GM19438 (cell line): Measurements from ENCODE around the gene PCCA.
"Not testable (repeated sequence)": the region's sequence is repeated elsewhere in the genome, so short reads cannot be mapped to it uniquely, and the experiment has no call there.

Experiments used
- ATAC-seq: cut with Tn5 transposase; IDR thresholded peaks from one replicate; pipeline ENCODE4 v1.9.1; 2021; ENCODE audit warnings: low read depth; ENCODE audit not compliant: unreplicated experiment

PCCA gene

GRCh38 chr13:100139817-100140216, 50.9 kb downstream of the PCCA start:
- no peak for ATAC-seq

DNA sequence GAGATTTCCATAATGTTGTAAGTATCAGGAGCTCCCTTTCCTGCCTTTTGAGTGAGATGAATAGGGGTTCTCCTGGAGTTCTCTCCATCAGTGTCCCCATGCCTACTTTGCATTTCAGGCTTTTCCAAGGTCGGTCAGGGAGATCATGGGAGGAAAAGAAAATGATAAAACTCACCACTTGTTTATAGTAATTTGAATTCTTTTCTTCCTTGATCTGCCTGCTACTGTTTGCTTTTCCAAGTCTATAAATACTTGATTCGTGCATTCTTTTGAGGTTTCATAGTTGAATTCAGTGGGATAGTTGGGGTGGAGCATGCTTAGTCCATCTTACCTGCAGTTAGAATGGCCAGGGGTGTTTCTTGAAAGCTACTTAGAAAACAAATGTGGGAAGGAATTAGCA, 51.5 kb downstream of the PCCA start:
- no peak for ATAC-seq

- ATAC-seq, result not testable (repeated sequence)
Observed at GRCh38 chr13:100141461-100141961, 52.6 kb downstream of the PCCA start.

- ATAC-seq, result no peak
Observed at GRCh38 chr13:100146534-100146933, 57.6 kb downstream of the PCCA start.

DNA sequence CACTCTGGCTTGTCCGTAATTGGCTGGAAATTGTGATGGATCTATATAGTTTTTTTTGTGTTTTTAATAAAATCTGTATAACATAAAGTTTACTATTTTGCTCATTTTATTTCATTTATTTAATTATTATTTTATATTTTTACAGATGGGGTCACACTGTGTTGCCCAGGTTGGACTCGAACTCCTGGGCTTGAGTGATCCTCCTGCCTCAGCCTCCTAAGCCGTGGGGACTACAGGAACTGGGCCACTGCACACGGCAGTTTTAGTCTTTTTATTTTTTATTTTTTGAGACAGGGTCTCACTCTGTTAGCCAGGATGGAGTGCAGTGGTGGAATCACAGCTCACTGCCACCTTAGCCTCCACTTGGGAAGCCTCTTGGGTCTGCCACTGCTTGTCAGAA, 58.9 kb downstream of the PCCA start:
- no peak for ATAC-seq

DNA sequence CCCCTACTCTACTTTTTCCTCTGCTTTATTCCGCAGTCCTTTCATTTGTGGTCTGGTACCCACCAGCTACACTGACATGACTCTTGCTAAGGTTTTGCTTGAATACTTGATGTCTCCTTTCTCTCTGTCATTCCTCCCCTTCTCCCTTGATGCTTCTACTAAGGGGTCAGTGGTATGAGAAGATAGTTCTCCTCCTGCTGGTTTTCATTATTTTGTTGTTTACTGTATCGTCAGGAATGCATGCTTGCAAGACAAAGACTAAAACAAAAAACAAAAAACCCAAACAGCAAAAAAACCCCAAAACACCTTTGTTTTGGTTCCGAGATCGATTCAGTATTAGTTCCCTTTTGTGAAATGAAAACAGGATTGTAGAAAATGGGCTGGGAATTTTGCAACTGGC, 59.5 kb downstream of the PCCA start:
- no peak for ATAC-seq

DNA sequence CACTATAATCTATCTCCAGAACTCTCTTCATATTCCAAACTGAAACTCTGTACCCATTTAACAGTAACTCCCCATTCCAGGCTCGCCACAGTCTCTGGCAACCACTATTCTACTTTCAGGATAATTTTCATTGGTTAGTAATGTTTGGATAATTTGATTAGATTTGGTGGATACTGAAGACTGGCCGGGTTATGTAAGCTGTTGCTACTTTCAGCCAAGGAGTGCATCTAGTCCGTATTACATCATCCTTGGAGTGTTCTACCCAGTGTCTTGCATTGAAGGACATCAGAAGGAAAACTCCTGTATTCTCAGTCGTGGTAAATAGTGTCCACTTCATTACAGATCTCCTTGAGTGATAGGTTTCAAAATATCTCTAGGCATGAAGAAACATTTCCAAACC, 60.5 kb downstream of the PCCA start:
- ATAC-seq, result no peak

- ATAC-seq, result not testable (repeated sequence)
Observed at GRCh38 chr13:100150711-100151110, 61.8 kb downstream of the PCCA start.

DNA sequence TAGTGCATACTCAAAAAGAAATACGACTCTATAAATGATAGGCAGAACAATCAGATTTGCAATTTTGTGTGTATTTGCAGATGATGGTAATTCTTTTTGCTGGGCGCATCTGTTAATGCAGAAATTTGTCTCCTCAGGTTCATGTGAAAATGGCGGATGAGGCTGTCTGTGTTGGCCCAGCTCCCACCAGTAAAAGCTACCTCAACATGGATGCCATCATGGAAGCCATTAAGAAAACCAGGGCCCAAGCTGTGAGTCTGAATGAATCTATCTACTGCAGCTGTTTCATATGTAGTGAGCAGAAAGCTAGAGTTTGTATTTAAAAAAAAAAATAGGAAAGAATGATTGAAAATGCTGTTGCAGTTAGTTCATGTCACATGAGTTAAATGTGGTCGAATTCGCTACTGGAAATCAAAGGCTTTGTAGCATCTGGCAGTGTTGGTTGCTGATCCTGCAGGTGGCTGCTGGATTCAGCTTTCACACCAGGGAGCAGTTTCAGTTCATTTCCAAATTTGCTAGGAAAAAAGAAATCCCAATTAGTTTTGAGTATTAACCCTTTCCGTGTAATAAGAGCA, 66.0 kb downstream of the PCCA start:
- ATAC-seq, result no peak

DNA sequence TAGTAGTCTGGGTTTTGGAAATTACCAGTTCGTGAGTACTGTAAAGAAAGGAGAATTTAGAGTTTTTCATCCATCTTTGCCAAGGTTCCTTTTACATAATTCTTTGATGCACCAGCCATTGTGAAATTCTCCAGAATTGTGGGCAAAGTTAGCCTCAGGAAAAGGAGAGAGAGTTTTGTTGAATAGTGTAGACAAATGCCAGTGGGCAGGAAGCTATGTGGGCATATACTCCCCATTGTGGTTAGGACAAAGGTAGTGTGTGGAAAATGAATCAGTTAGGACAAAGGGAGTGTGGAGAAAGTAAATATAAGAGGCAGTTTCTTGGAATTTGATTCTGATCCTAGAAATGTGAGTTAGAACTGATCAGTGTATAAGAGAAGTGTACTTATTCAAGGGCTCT, 67.9 kb downstream of the PCCA start:
- no peak for ATAC-seq

GRCh38 chr13:100158569-100158968, 69.7 kb downstream of the PCCA start:
- ATAC-seq, result no peak

DNA sequence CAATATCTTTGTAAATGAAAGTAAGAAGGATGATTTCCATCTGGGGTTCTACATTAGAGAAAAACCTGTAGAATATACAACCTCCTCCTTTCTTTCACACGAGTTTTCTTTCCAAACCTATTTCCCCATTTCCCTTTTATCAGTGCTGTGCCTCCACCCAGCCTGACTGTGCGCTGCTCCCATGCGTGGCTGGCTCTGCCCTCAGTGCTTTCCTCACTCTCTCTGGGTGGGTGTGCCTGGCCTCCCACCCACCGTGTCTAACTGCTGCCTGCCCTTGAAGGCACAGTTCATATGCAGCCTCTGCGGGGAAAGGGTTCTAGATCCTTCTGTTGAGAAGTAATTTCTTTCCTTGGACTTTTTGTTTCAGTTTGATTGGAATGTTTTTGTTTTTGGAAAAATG, 70.7 kb downstream of the PCCA start:
- ATAC-seq, result no peak

- no peak for ATAC-seq
Observed at GRCh38 chr13:100160450-100160849, 71.6 kb downstream of the PCCA start.

- ATAC-seq, result no peak
Observed at GRCh38 chr13:100163375-100163774, 74.5 kb downstream of the PCCA start.

DNA sequence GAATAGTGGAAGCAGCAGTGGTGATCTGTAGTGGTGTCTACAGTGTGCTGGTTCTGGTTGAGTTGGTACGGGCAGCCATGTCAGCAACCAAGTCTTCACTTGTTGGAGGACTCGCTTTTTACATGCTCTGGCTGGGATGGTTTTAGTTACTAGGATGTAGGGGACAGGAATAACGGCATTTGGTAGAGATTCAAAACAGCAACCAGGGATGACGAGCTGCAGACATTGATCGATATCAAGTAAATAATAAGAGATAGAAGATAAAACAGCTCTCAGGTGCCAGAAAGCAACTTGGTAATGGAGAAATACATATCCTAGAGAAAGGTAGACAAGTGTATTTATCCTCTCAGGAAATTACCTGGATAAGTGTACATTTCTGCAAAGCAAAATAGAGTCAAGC, 84.3 kb downstream of the PCCA start:
- no peak for ATAC-seq

GRCh38 chr13:100174455-100174854, 85.6 kb downstream of the PCCA start:
- not testable (repeated sequence) for ATAC-seq

DNA sequence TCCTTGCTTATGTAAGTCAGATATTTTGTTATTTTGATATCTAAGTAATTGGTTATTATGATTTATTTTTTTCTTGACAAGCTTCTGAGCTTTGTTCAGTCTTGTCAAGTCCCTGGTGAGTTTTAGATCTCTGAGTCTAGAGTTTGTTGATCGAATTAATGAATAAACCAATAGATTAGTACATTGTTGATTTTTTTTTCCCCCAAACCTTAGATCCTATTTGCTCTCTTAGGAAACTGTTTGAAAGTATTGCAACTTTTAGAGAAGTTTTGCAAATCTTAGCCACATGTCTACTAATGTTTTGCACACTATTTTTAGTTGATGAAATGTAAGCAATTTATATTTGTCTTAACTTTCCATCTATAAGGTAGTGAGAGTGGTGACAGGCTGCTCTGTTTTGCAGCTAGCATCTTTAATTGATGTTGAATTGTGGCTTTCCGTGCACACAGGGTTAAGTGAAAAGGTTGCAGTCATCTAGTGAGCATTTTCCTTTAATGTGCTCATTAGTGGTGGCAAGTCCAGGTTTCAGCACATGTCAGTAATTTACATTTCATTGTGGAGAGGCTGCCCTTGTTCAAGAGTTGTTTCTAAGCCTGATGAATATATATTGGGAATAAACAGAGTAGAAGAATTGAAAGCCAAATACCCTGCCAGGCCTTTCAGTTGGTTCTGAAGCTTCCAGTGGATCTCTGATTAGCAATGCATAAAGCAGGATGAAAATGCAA, 86.3 kb downstream of the PCCA start:
- no peak for ATAC-seq

DNA sequence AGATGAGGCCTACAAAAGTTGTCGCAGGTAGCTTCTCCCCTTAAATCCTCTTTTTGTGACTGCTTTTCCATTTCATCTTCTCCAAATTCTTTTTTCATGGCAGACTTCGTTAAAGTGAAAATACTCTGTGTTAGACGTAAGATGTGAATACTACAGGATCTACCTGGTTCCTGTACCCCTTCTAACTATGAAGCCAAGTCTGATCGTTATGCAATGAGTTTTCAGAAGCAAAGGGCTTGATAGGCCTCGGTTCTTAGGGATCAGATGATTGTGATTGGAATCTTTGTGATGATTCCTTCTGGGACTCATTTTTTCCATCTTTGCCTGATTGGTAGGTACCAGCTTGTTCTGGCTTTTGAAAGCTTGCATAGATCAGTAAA, 86.9 kb downstream of the PCCA start:
- ATAC-seq, result no peak

GRCh38 chr13:100176801-100177400, 88.0 kb downstream of the PCCA start:
- no peak for ATAC-seq

DNA sequence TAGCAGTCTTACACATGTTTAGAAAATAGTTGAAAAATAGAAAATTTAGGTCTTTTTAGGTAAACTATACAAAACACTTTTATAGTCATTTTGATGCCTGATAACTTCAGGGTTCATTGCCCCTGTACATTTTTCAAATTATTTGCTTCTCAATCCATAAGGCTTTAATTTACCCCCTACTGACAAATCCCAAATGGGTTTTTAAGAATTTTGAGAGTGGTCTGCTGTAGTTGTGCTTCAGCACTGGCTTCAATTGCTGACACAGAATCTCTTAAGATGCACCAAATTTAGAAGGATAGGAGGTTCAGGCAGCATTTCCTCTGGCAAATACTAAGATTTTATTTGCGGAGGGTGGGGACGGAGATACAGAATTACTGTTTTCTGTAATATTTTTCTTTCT, 89.4 kb downstream of the PCCA start:
- ATAC-seq, result no peak

DNA sequence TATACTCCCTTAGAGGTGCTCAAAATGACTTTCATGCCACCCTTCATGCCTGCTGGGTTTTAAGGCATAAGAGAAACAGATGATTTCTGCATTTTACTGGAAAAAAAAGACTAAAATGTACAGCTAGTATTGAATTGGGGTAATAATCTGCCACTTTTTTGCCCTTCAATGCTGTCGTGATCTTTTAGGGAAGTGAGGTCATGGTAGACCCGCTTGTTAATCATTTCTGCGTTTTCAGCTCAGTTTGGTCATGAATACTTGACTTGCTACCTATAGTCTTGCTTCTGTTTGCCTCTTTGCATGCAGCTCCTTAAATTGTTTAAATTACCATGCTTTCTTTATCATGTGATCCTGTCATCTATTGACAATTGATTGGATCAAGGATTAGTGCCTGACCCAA, 90.4 kb downstream of the PCCA start:
- no peak for ATAC-seq

GRCh38 chr13:100182900-100183490, 94.1 kb downstream of the PCCA start:
- ATAC-seq, result no peak
